Upper lobe of left lung (tissue), 4 donors: ENCODE results near the gene ATP2B2.

ENCODE experiments used
- EP300 ChIP-seq, 4 donors: sonication (generic); formaldehyde crosslinking; IDR thresholded peaks; one replicate each; pipeline ENCODE4 v1.5.1; 2017; ENCODE audit warnings: antibody characterized with exemption in 4 of 4, control low read depth in 2 of 4
- POLR2A ChIP-seq, 4 donors: fragments of 450-650 bp; IDR thresholded peaks; one replicate each; pipeline ENCODE4 v1.5.1; 2016 to 2017; ENCODE audit warnings: antibody characterized with exemption in 4 of 4, mild to moderate bottlenecking in 2 of 4
- POLR2AphosphoS5 ChIP-seq, 2 donors: sonication (generic); formaldehyde crosslinking; IDR thresholded peaks; one replicate each; pipeline ENCODE4 v1.5.1; 2017; ENCODE audit warnings: antibody characterized with exemption in 2 of 2
- TF ChIP-seq, protein P1 (sequence below), 6 experiments: fragments of 450-650 bp in 4 of 6; fragments of 200-600 bp in 2 of 6; sonication (generic) in 2 of 6; IDR thresholded peaks; one replicate each; pipeline ENCODE4 v1.5.1; 2016 to 2019; ENCODE audit warnings: antibody characterized with exemption in 6 of 6

DNA sequence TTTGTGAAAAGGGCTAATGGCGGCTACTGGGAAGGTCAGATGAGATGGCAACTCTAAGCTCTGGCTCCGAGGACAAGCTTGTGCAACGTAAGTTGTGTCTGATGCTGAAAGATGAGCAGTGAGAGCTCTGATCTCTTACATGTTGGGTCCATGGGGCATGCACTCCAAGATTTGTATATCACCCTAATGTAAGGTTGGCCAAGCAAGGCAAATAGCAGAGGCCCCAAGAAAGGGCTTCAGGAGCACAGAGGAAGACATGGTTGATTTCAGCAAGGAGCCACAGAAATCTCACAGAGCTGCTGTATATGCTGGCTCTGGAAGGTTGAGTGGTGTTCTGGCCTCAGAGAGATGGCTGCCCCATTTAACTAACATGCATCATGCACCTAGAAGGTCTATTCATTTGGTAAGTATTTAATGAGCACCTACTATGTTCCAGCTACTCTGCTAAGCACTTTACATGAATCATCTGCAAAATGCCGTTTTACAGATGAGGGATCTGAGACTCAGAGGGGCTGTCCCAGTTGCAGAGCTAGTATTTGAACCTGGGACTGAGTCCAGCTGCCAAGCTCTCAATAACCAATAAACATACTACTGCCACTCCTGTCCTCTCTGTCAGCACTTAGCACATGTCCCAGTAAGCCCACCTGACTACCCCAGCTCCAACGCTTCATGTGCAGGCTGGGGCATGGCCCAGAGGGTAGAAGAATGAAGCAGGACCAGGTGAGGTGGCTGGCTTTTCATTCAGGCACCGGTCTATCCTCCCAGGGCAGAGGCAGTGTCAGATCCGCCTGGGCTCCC, 27.8 kb upstream of the ATP2B2 start:
- TF ChIP-seq POLR2AphosphoS5 (IDR thresholded peaks at IDR 0.05) (no peak), POLR2A (IDR thresholded peaks at IDR 0.05) (no peak), EP300 (IDR thresholded peaks at IDR 0.05) (no peak)
- TF ChIP-seq, protein P1, sequence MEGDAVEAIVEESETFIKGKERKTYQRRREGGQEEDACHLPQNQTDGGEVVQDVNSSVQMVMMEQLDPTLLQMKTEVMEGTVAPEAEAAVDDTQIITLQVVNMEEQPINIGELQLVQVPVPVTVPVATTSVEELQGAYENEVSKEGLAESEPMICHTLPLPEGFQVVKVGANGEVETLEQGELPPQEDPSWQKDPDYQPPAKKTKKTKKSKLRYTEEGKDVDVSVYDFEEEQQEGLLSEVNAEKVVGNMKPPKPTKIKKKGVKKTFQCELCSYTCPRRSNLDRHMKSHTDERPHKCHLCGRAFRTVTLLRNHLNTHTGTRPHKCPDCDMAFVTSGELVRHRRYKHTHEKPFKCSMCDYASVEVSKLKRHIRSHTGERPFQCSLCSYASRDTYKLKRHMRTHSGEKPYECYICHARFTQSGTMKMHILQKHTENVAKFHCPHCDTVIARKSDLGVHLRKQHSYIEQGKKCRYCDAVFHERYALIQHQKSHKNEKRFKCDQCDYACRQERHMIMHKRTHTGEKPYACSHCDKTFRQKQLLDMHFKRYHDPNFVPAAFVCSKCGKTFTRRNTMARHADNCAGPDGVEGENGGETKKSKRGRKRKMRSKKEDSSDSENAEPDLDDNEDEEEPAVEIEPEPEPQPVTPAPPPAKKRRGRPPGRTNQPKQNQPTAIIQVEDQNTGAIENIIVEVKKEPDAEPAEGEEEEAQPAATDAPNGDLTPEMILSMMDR (IDR thresholded peaks at IDR 0.05): no peak
